Stimulated activated CD8-positive, alpha-beta memory T cell treated with anti-CD3 and anti-CD28 coated beads, Interleukin-15, amount 100 ng/mL, for 4 hours (primary cell): ENCODE measurements around the gene SLC5A2.
"Not testable (repeated sequence)": the region's sequence is repeated elsewhere in the genome, so short reads cannot be mapped to it uniquely, and the experiment has no call there.

Experiments
- DNase-seq, 2 donors: peaks; one replicate each; pipeline ENCODE4 v3.0.0-alpha.2; 2020; ENCODE audit warnings: low read depth in 2 of 2

The SLC5A2 gene

GRCh38 chr16:31483081-31483480 lies at the start of gene SLC5A2:
Gene SLC5A2, plus strand, starts transcription at chr16:31483123. Its CDS starts 14 bp downstream, at chr16:31483137.
- no peak for DNase-seq

DNA sequence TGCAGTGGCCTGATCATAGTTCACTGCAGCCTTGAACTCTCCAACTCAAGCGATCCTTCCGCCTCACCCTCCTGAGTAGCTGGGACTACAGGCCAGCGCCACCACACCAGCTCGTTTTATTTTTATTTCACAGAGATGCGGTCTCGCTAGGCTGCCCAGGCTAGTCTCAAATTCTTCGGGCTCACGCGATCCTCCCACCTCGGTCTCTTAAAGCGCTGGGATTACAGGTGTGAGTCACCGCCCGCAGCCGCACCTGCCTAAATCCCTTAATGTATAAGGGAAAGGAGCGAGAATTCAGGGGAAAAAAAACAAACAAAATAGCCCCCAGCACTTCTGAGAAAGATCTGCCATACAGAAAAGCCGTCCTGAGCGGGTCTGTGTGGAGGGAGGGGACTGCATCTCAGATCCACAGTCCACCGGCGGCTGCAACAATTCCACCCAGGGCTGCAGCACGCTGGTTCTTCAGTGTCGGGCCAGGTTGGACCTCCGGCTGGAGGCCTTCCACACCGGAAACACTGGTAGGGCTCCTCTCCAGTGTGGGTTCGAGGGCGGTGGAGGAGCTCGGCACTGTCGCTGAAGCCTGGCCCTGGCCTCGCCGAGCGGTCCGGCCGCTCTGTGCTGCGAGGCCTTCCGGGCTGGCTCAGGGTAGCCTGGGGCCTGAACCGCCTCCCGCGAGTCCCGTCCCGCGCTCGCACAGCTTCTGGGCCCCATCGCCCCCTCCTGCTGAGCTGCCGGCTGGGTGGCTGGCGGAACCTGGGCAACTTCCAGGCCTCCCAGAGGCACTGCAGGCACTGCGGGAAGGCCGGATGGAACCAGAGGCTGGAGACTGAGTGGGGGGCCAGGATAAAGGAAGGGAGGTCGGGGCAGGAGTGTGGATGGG lies 47.3 kb upstream of the SLC5A2 start:
- DNase-seq, result no peak

GRCh38 chr16:31436221-31437045 lies 46.5 kb upstream of the SLC5A2 start:
- DNase-seq, result no peak

DNA sequence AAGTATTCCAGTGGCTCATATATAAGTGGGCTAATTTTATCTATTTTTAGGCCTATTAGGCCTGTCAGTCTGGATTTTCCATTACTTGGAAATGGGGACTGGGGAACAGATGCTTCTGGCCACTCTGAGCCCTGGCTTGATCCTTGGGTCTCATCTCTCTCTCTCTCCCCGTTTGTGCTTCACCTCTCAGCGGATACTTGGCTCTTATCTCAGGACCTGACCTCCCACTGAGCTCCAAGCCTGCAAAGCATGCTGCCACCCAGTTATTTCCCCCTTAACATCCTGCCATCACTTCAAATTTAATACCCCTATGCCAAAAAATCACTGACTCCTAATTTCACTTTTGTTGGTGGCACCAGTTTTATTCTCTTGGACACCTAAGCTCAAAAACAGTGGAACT lies 44.5 kb upstream of the SLC5A2 start:
- no peak for DNase-seq

DNA sequence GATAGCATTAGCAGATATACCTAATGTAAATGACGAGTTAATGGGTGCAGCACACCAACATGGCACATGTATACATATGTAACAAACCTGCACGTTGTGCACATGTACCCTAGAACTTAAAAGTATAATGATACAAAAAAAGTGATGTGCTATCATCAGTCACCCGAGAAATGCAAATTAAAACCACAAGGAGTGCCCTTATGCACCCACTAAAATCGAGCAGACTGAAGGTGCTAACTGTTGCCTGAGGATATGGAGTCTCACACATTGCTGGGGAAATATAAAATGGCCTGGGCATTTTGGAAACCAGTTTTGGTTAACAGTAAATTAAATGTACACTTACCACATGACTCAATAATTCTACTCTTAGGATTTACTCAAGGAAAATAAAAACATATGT lies 43.9 kb upstream of the SLC5A2 start:
- DNase-seq, result not testable (repeated sequence)

DNA sequence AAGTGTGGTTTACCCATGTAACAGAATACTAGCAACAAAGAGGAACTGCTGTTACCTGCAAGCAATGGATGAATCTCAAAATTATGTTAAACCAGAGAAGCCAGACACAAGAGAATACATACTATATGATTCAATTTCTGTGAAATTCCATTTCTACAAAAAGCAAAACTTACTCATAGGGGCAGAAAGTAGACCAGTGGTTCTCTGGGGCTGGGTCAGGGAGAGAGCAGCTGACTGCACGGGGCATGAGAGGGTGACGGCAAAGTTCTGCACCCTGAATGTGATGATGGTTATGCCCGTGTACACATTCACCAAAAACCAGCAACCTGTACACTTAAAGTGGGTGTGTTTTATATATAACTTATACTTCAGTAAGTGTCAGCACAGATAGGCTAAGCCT lies 43.4 kb upstream of the SLC5A2 start:
- no peak for DNase-seq

GRCh38 chr16:31440516-31441184 lies 42.3 kb upstream of the SLC5A2 start:
- DNase-seq, result no peak

DNA sequence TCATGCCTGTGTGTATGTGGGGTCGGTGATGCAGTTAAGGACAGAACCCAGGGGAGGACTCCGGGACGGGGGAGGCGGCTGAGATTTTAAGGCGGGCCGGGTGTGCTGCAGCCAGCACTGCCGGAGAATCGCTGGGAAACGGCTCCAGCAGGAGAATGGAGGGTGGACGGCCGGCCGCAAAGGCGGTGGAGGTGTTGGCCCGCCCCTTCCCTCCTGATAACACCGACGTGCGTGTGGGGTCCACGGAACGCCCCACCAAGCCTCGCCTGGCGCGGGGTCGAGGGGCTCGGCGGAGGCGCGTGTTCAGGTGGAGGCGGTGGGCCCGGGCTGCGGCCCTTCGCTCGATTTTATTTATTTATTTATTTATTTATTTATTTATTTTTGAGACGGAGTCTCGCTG lies 41.0 kb upstream of the SLC5A2 start:
- DNase-seq, result no peak

- DNase-seq, result not testable (repeated sequence)
Measured at GRCh38 chr16:31445931-31446330, 37.0 kb upstream of the SLC5A2 start.

GRCh38 chr16:31451201-31451600 lies 31.7 kb upstream of the SLC5A2 start:
- no peak for DNase-seq

- DNase-seq, result no peak
Measured at GRCh38 chr16:31451681-31452351, 31.1 kb upstream of the SLC5A2 start.

GRCh38 chr16:31452631-31453106 lies 30.3 kb upstream of the SLC5A2 start:
- no peak for DNase-seq

DNA sequence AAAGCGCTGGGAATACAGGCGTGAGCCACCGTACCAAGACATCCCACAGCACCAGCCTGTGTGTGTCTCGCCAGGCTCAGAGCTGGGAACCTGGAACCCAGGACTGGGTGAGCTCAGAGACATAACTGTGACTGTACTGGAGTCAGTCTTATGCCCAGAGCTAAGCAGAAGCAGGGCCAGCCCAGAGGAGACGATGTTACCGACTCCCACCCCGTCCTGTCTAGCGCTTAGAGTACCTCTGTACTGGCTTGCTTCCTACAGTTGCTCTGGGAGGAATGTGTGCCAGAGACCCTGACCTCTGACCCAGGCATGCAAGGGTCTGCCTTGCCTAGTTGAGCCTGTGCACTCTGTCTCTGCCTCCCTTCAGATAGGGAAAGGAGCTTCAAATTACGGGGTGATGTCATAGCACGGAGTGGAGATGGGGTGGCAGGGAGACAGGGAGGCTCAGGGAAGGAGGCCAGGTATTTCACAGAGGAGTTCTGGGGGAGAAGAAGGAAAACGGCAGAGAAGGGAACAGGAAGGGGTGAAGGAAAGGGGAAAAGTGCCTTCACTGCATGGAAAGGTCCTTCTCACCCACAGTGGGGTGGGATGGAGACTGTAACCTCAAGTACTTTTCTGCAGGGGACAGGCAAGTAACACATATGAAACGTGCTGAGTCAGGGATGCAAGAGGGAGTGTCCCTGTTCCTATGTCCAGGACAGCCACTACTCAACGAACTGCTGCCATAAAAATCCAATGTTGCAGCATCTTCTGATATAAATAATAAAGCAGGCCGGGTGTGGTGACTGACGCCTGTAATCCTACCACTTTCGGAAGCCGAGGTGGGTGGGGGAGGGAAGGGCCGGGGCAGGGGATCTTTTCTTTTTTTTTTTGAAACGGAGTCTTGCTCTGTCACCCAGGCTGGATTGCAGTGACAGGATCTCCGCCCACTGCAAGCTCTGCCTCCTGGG lies 29.4 kb upstream of the SLC5A2 start:
- DNase-seq, result no peak

DNA sequence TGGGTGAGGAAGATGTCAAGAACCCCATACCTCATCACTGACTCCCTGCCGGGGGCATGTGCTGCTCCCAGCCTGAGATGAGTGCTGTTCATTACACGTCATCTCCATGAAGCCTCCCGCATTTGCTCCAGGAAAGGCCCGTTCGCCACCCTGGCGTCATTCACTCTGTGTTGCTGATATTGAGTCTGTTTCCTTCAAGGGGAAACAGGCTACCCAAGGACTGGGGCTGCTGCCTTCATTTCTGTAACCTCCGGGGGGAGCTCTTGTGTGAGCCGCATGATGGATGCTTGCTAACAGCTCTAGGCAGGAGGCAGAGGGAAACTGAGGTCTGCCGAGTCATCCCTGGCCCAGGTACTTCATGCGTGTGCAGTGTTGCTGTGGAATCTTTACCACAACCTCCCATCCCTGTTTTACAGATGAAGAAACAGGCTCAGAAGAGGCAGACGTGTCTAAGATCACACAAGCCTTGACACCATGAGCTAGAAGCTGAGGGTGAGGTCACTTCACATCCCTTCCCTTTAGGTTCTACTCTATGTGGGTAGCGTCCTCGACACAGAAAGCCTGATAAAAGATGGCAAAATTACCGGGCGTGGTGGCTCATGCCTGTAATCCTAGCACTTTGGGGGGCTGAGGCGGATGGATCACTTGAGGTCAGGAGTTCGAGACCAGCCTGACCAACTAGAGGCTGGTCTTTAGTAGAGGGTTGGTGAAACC lies 27.2 kb upstream of the SLC5A2 start:
- DNase-seq, result no peak

GRCh38 chr16:31456988-31457360 lies 25.9 kb upstream of the SLC5A2 start:
- no peak for DNase-seq

DNA sequence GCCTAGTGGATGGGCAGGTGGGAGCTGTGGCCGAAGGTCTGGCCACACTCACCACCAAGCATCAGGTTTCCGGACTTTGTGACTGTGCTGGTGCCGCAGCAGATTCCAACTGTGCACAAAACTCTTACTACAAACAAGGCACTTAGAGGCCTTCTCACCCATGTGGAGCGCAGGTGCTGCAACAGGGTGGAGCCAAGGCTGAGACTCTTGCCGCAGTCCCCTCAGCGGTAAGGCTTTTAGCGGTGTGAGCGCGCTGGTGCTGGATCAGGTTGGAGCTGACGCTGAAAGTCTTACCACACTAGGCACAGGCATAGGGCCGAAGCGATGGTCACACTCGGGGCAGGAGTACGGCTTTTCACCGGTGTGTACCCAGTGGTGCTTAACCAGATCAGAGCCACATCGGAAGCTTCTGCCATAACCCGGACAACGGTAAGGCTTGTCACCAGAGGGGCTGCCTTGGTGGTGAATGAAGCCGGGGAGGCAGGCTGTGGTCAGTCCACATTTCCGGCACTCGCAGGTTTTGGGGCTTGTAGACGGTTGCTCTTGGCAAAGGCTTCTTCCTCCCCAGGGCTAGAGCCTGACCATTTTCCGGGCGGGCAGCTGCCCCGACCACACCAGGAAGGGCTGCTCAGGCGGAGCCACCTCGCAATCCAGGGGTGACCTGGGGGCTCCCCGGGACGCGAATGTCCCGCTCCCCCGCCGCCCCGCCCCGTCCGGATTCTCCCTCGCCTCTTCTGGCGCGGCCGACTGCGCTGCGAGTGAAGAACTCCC lies 24.7 kb upstream of the SLC5A2 start:
- peak; percentile 26 to 29 for DNase-seq

DNA sequence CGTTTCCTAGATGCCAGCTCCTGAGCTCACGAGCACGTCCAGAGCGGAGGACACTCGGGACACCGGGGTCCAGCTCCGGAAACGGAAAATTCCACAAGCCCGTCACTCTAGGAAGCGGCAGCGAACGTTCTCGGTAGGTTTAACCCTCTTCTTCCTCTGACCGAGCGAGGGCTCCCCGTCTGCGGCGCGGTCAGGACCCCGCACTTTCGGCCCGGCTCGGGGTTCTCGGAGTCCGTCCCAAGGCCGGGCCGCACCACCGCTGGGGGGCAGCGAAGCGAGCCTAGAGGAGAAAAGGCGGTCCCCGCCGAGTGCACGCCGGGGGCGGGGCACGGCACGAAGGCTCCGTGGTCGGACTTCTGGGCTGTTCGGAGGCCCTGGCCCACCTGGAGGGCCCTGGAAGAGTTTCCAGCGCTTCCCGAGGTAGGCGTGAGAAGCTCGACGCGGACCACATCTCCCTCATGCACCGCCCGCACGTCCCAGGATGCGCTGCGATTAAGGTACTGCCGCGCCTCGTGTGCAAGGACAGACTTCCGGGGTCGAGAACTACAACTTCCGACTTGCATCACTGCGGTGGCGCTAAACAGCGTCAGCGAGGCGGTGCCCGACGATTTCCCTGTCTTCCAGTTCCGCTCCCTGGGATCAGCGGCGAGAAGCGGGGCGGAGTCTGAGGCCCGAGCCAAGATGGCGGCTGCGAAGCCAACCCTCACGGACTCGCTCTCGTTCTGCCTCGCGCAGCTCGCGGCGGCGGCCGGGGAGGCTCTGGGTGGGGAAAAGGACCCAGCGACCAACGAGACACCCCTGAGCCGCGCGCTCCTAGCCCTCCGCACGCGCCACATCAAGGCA lies 23.9 kb upstream of the SLC5A2 start, which contains the start of gene ARMC5:
Gene ARMC5, plus strand, starts transcription at position 658 of the 843 bp plus-strand sequence. Its CDS starts 24 bp downstream, at position 682.
- peak; percentile 95 for DNase-seq
